CD14-positive monocyte (primary cell): ENCODE results near the gene TFEB. TPM values are rescaled to one million over a fixed set of nuclear protein-coding genes. Genes with fewer than 3 reads are reported as not detected.
A peak's percentile ranks its signal among the peaks of the same experiment; 100 is the strongest.

Source experiments
- DNase-seq, 3 donors: peaks; one replicate each; pipeline ENCODE4 v3.0.0-alpha.2; 2011 to 2022
- H2AFZ ChIP-seq: 2 replicates; pipeline ENCODE4 v1.6.0; 2012; ENCODE audit warnings: mild to moderate bottlenecking, low read depth, low read length, inconsistent platforms; ENCODE audit not compliant: insufficient read depth, poor library complexity, severe bottlenecking
- H3K27ac ChIP-seq, 2 donors: 1 replicate in 1 of 2; 2 replicates in 1 of 2; pipeline ENCODE4 v1.5.1; 2012 to 2013; ENCODE audit warnings: low read length in 2 of 2, control low read depth in 1 of 2, inconsistent platforms in 1 of 2, low read depth in 1 of 2, mild to moderate bottlenecking in 1 of 2
- H3K27me3 ChIP-seq, 2 donors: one replicate each; pipeline versions ENCODE4 v1.6.0 to v1.6.1; 2011 to 2013; ENCODE audit warnings: low read length in 2 of 2; ENCODE audit not compliant: control insufficient read depth in 2 of 2, insufficient read depth in 2 of 2
- H3K36me3 ChIP-seq, 2 donors: replicated peaks in 1 of 2; 1 replicate in 1 of 2; 2 replicates in 1 of 2; pipeline versions ENCODE4 v1.5.1 to v1.6.1; 2012 to 2013; ENCODE audit warnings: low read length in 2 of 2, control low read depth in 1 of 2, inconsistent platforms in 1 of 2, mild to moderate bottlenecking in 1 of 2; ENCODE audit not compliant: insufficient read depth in 2 of 2, control insufficient read depth in 1 of 2
- H3K4me1 ChIP-seq, 2 donors: 1 replicate in 1 of 2; 2 replicates in 1 of 2; pipeline versions ENCODE4 v1.5.1 to v1.6.1; 2012 to 2013; ENCODE audit warnings: low read length in 2 of 2, control low read depth in 1 of 2, inconsistent platforms in 1 of 2, mild to moderate bottlenecking in 1 of 2, moderate library complexity in 1 of 2; ENCODE audit not compliant: insufficient read depth in 2 of 2, control insufficient read depth in 1 of 2
- H3K4me2 ChIP-seq: replicated peaks from 2 replicates; pipeline ENCODE3; 2012; ENCODE audit warnings: low read length, moderate library complexity, mild to moderate bottlenecking; ENCODE audit not compliant: poor library complexity, severe bottlenecking; ENCODE audit errors: extremely low read depth
- H3K4me3 ChIP-seq, 3 experiments: fragments of 200-600 bp in 1 of 3; sonication (generic) in 1 of 3; replicated peaks in 1 of 3; 1 replicate in 2 of 3; 2 replicates in 1 of 3; pipeline ENCODE4 v1.5.1; 2011 to 2013; ENCODE audit warnings: low read length in 3 of 3, mild to moderate bottlenecking in 3 of 3, control low read depth in 2 of 3, low read depth in 2 of 3, inconsistent platforms in 1 of 3, moderate library complexity in 1 of 3
- H3K79me2 ChIP-seq: 2 replicates; pipeline ENCODE4 v1.6.0; 2012; ENCODE audit warnings: mild to moderate bottlenecking, control low read depth, inconsistent platforms, low read length, moderate library complexity; ENCODE audit not compliant: insufficient read depth
- H3K9ac ChIP-seq: 2 replicates; pipeline ENCODE4 v1.6.0; 2017; ENCODE audit warnings: low read length, mild to moderate bottlenecking; ENCODE audit not compliant: insufficient read depth, poor library complexity, severe bottlenecking
- H3K9me3 ChIP-seq, 2 donors: replicated peaks in 1 of 2; 1 replicate in 1 of 2; 2 replicates in 1 of 2; pipeline versions ENCODE4 v1.5.1 to v1.6.1; 2012 to 2013; ENCODE audit warnings: low read length in 2 of 2, control low read depth in 1 of 2; ENCODE audit not compliant: control insufficient read depth in 1 of 2, insufficient read depth in 1 of 2
- H4K20me1 ChIP-seq: 2 replicates; pipeline ENCODE4 v1.6.0; 2012; ENCODE audit warnings: mild to moderate bottlenecking, low read length, control low read depth, moderate library complexity; ENCODE audit not compliant: insufficient read depth
- H3K27ac Mint-ChIP-seq, 7 donors: one replicate each; pipeline ENCODE4 v1.8.0; 2020; ENCODE audit warnings: mild to moderate bottlenecking in 7 of 7, mixed read lengths in 7 of 7, moderate library complexity in 6 of 7, inconsistent platforms in 2 of 7
- H3K27me3 Mint-ChIP-seq, 3 donors: one replicate each; pipeline ENCODE4 v1.8.0; 2021 to 2022; ENCODE audit warnings: low read depth in 3 of 3, mild to moderate bottlenecking in 3 of 3, mixed read lengths in 3 of 3, moderate library complexity in 3 of 3, inconsistent platforms in 1 of 3
- H3K36me3 Mint-ChIP-seq, 2 donors: one replicate each; pipeline ENCODE4 v1.8.0; 2020; ENCODE audit warnings: mixed read lengths in 2 of 2, inconsistent platforms in 1 of 2, mild to moderate bottlenecking in 1 of 2
- H3K4me1 Mint-ChIP-seq: one replicate; pipeline ENCODE4 v1.8.0; 2020; ENCODE audit warnings: mild to moderate bottlenecking, mixed read lengths
- H3K4me3 Mint-ChIP-seq, 2 donors: one replicate each; pipeline ENCODE4 v1.8.0; 2020; ENCODE audit warnings: mild to moderate bottlenecking in 2 of 2, mixed read lengths in 2 of 2, moderate library complexity in 1 of 2
- H3K9me3 Mint-ChIP-seq, 7 donors: one replicate each; pipeline ENCODE4 v1.8.0; 2020 to 2022; ENCODE audit warnings: mixed read lengths in 7 of 7, mild to moderate bottlenecking in 6 of 7, moderate library complexity in 6 of 7, inconsistent platforms in 2 of 7
- WGBS: methylation state at CpG from one replicate; pipeline ENCODE4 v1.1.5; 2013; ENCODE audit warnings: missing lambda C conversion rate; ENCODE audit not compliant: insufficient coverage; 5-methylcytosine and 5-hydroxymethylcytosine counted together
- intact Hi-C, 2 donors: fragments of 100-400 bp; cut with micrococcal nuclease; formaldehyde crosslinking; loops; one replicate each; pipeline versions ENCODE4 v1.15.0 to v1.15.1; 2023
- polyA plus RNA-seq, 3 donors: library from polyadenylated mRNA; depleted of rRNA in 1 of 3; unstranded in 2 of 3; stranded (reverse) in 1 of 3; fragments of 300-500 nt in 2 of 3; fragments of >200 nt in 1 of 3; fragmentation: Illumina TruSeq in 2 of 3; gene quantifications; 1 replicate in 2 of 3; 2 replicates in 1 of 3; pipeline ENCODE4 v1.2.3, GENCODE V29; 2012 to 2021
- TF ChIP-seq, protein P1 (sequence below): fragments of 200-600 bp; IDR thresholded peaks from one replicate; pipeline ENCODE4 v1.8.0; 2022; ENCODE audit warnings: antibody characterized with exemption, mild to moderate bottlenecking

The TFEB gene
- polyA plus RNA-seq, 3 donors: 42.6 to 60.0 (median 55.0) TPM

DNA sequence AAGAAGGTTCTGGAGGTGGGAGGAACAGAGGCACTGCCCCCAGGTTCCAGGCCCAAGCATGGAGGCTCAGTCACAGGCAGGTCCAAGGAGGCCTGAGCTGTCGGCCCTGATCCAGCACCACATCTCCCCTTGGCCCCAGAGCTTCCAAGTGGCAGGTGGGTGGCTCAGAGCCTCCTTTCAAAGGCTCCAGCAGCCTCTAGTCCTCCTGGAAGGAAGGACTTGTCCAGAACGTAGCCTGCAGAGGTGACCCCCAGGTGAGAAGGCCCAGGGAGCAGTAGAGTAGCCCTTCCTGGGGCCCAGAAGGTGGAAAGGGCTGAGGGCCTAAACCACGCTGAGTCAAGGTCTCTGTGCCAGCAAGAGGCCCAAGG, 7.7 kb downstream of the TFEB start:
- peaks cover 86 to 91% of the 10 kb centered on the region in 2 donors for H3K4me1 ChIP-seq
- H4K20me1 ChIP-seq: peaks cover 94% of the 10 kb centered on the region
- no peak overlapping the region for H3K9ac ChIP-seq
- peak overlapping the region; percentile 7 to 43 for H3K27ac ChIP-seq
- Mint-ChIP-seq H3K9me3 (no peaks in the 10 kb centered on the region), H3K4me1 (peaks cover 89% of the 10 kb centered on the region), H3K27ac (peak overlapping the region in 2 of 7 donors; percentile 35 to 75), H3K36me3 (peaks cover 34 to 46% of the 10 kb centered on the region in 2 donors), H3K4me3 (no peak overlapping the region), H3K27me3 (no peaks in the 10 kb centered on the region)
- H3K9me3 ChIP-seq: no peaks in the 10 kb centered on the region
- peaks cover 97% of the 10 kb centered on the region for H3K79me2 ChIP-seq
- no peak for DNase-seq
- H2AFZ ChIP-seq: no peak overlapping the region
- H3K36me3 ChIP-seq: peaks cover 8 to 30% of the 10 kb centered on the region in 2 donors
- no peak overlapping the region for H3K4me3 ChIP-seq
- WGBS: 100% methylated on average over 2 of the region's 3 CpGs
- TF ChIP-seq, protein P1, sequence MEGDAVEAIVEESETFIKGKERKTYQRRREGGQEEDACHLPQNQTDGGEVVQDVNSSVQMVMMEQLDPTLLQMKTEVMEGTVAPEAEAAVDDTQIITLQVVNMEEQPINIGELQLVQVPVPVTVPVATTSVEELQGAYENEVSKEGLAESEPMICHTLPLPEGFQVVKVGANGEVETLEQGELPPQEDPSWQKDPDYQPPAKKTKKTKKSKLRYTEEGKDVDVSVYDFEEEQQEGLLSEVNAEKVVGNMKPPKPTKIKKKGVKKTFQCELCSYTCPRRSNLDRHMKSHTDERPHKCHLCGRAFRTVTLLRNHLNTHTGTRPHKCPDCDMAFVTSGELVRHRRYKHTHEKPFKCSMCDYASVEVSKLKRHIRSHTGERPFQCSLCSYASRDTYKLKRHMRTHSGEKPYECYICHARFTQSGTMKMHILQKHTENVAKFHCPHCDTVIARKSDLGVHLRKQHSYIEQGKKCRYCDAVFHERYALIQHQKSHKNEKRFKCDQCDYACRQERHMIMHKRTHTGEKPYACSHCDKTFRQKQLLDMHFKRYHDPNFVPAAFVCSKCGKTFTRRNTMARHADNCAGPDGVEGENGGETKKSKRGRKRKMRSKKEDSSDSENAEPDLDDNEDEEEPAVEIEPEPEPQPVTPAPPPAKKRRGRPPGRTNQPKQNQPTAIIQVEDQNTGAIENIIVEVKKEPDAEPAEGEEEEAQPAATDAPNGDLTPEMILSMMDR: no peak
- no peaks in the 10 kb centered on the region for H3K27me3 ChIP-seq
- intact Hi-C loops: loop anchor here in 1 of 2 donors (10.0 kb wide), 1 partner anchor 167 kb away; the partner anchor contains the start of gene USP49
- no peak overlapping the region for H3K4me2 ChIP-seq

DNA sequence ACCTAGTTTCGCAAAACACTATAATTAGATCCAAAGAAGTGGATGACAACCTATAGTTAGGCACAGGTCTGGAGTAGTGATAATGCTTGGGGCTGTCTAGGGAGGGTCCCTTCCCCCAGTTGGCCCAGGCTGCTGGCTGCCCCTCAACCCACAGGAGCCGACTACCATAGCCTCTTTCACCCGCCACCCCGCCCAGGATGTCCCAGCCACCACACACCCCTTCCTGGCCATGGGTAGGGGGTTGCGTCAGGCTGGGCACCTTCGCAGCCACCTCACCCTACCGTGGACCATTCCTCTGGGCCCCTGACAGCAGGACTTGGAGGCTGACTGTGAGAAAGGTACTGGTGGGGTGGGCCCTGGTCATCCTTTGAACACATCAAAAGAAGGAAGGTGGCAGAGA, 8.5 kb downstream of the TFEB start:
- no peaks in the 10 kb centered on the region for H3K27me3 ChIP-seq
- intact Hi-C loops: loop anchor here in 1 of 2 donors (10.0 kb wide), 1 partner anchor 168 kb away; the partner anchor contains the start of gene USP49
- no peaks in the 10 kb centered on the region for H3K9me3 ChIP-seq
- WGBS: no CpG with 5 or more reads among the region's 7 CpGs
- H3K27me3 Mint-ChIP-seq: no peaks in the 10 kb centered on the region
- H3K4me3 ChIP-seq: no peak overlapping the region
- peak overlapping the region in 4 of 7 donors; percentile 45 to 75 (median 62) for H3K27ac Mint-ChIP-seq
- H4K20me1 ChIP-seq: peaks cover 94% of the 10 kb centered on the region
- peaks cover 8 to 30% of the 10 kb centered on the region in 2 donors for H3K36me3 ChIP-seq
- H3K4me3 Mint-ChIP-seq: no peak overlapping the region
- no peak overlapping the region for H2AFZ ChIP-seq
- peaks cover 93% of the 10 kb centered on the region for H3K4me1 Mint-ChIP-seq
- no peak overlapping the region for H3K27ac ChIP-seq
- peaks cover 97% of the 10 kb centered on the region for H3K79me2 ChIP-seq
- H3K4me1 ChIP-seq: peaks cover 87 to 91% of the 10 kb centered on the region in 2 donors
- TF ChIP-seq, protein P1: no peak
- H3K9ac ChIP-seq: peak overlapping the region; percentile 15
- H3K36me3 Mint-ChIP-seq: peaks cover 31 to 40% of the 10 kb centered on the region in 2 donors
- DNase-seq: no peak
- no peaks in the 10 kb centered on the region for H3K9me3 Mint-ChIP-seq
- H3K4me2 ChIP-seq: no peak overlapping the region
